Lung (tissue), 12 donors: ENCODE results near the gene ERCC5. TPM values are rescaled to one million over a fixed set of nuclear protein-coding genes. Genes with fewer than 3 reads are reported as not detected.

Experiments used
- ATAC-seq: fragments of 200-7000 bp; cut with Tn5 transposase; one replicate; pipeline ENCODE4 v1.9.1; 2020; ENCODE audit warnings: moderate number of reproducible peaks; ENCODE audit not compliant: insufficient read depth, low FRiP score
- DNase-seq, 3 donors: peaks; one replicate each; pipeline ENCODE4 v3.0.0-alpha.2; 2013 to 2017
- H3K27ac ChIP-seq, 2 donors: one replicate each; pipeline ENCODE4 v1.5.1; 2013; ENCODE audit warnings: mild to moderate bottlenecking in 2 of 2, moderate library complexity in 2 of 2, control low read depth in 1 of 2, inconsistent platforms in 1 of 2, low read depth in 1 of 2, low read length in 1 of 2
- H3K27me3 ChIP-seq, 3 donors: one replicate each; pipeline ENCODE4 v1.5.1; 2013; ENCODE audit warnings: low read length in 2 of 3; ENCODE audit not compliant: control insufficient read depth in 3 of 3, insufficient read depth in 3 of 3
- H3K36me3 ChIP-seq, 4 donors: one replicate each; pipeline ENCODE4 v1.5.1; 2013; ENCODE audit warnings: low read length in 4 of 4, mild to moderate bottlenecking in 1 of 4, moderate library complexity in 1 of 4; ENCODE audit not compliant: control insufficient read depth in 4 of 4, insufficient read depth in 4 of 4
- H3K4me1 ChIP-seq, 5 donors: one replicate each; pipeline ENCODE4 v1.5.1; 2013; ENCODE audit warnings: low read length in 5 of 5, mild to moderate bottlenecking in 2 of 5, moderate library complexity in 1 of 5; ENCODE audit not compliant: control insufficient read depth in 5 of 5, insufficient read depth in 5 of 5
- H3K4me3 ChIP-seq: one replicate; pipeline ENCODE4 v1.5.1; 2013; ENCODE audit warnings: mild to moderate bottlenecking, control low read depth, moderate library complexity
- H3K9ac ChIP-seq, 2 donors: one replicate each; pipeline ENCODE4 v1.5.1; 2013; ENCODE audit warnings: low read length in 2 of 2, control low read depth in 1 of 2; ENCODE audit not compliant: insufficient read depth in 1 of 2
- H3K9me3 ChIP-seq, 4 donors: one replicate each; pipeline ENCODE4 v1.5.1; 2013; ENCODE audit warnings: low read length in 3 of 4, mild to moderate bottlenecking in 1 of 4, moderate library complexity in 1 of 4; ENCODE audit not compliant: control insufficient read depth in 4 of 4, insufficient read depth in 3 of 4
- WGBS, 2 donors: extraction: QIAGEN DNeasy Blood & Tissue Kit; methylation state at CpG; one replicate each; pipeline ENCODE4 v1.1.7; 2013; 5-methylcytosine and 5-hydroxymethylcytosine counted together
- polyA plus RNA-seq, 2 donors: library from polyadenylated mRNA; stranded (reverse); fragments of 200-250 nt; gene quantifications; one replicate each; pipeline ENCODE4 v1.2.1, GENCODE V29; 2013
- total RNA-seq, 2 donors: library from RNA; depleted of rRNA in 1 of 2; stranded (reverse); fragments of >200 nt in 1 of 2; gene quantifications; one replicate each; pipeline ENCODE4 v1.2.1, GENCODE V29; 2014 to 2021
- TF ChIP-seq, protein P1 (sequence below): IDR thresholded peaks from 2 replicates; pipeline ENCODE4 v1.5.1; 2012; ENCODE audit warnings: mild to moderate bottlenecking; ENCODE audit errors: control extremely low read depth, extremely low read depth
- donor health status: control.
- donor health status: control.
- donor health status: Bipolar disorder and iron deficiency.
- donor health status: healthy.
- donor health status: DM: yes; HTN: yes; CAD: no.

The ERCC5 gene
- total and polyA plus RNA-seq, 4 donors, result 23.0 to 81.4 (median 58.0) TPM

DNA sequence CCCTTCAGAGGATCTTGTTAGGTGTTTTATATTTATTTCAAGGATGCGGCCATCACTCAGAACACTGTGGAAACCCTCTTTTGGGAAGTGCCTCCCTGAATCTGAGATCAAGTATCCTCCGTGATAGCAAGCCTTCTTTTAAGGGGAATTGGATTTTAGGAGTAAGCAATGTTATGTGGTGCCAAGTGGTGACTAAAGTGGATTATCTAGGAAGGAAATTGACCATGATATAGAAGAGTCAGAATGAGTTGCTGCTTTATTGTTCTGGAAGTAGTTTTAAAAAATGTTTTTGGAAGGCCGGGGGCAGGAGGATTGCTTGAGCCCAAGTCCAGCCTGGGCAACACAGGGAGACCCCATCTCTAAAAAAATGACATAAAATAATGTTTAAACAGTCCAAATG, 6.7 kb downstream of the ERCC5 start:
- no peak for DNase-seq
- H3K36me3 ChIP-seq, result peaks cover 15 to 36% (median 22%) of the 10 kb centered on the region in 4 donors
- H3K9me3 ChIP-seq, result no peaks in the 10 kb centered on the region
- no peaks in the 10 kb centered on the region for H3K27me3 ChIP-seq
- H3K27ac ChIP-seq, result no peak overlapping the region
- peaks cover 0 to 5% (median 3%) of the 10 kb centered on the region in 5 donors for H3K4me1 ChIP-seq
- no peak overlapping the region for H3K9ac ChIP-seq
- no peak for ATAC-seq
- TF ChIP-seq, protein P1, sequence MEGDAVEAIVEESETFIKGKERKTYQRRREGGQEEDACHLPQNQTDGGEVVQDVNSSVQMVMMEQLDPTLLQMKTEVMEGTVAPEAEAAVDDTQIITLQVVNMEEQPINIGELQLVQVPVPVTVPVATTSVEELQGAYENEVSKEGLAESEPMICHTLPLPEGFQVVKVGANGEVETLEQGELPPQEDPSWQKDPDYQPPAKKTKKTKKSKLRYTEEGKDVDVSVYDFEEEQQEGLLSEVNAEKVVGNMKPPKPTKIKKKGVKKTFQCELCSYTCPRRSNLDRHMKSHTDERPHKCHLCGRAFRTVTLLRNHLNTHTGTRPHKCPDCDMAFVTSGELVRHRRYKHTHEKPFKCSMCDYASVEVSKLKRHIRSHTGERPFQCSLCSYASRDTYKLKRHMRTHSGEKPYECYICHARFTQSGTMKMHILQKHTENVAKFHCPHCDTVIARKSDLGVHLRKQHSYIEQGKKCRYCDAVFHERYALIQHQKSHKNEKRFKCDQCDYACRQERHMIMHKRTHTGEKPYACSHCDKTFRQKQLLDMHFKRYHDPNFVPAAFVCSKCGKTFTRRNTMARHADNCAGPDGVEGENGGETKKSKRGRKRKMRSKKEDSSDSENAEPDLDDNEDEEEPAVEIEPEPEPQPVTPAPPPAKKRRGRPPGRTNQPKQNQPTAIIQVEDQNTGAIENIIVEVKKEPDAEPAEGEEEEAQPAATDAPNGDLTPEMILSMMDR, result no peak
- WGBS, 2 donors, result 95 to 96% methylated on average over 3 of the region's 3 CpGs
- no peak overlapping the region for H3K4me3 ChIP-seq

GRCh38 chr13:102854675-102855074, 8.8 kb downstream of the ERCC5 start:
- no peaks in the 10 kb centered on the region for H3K9me3 ChIP-seq
- TF ChIP-seq, protein P1, result no peak
- WGBS, 2 donors, result 18 to 45% methylated on average over 7 of the region's 7 CpGs
- no peak overlapping the region for H3K4me3 ChIP-seq
- ATAC-seq (no peak), DNase-seq (no peak)
- no peaks in the 10 kb centered on the region for H3K27me3 ChIP-seq
- H3K36me3 ChIP-seq, result peaks cover 18 to 50% (median 37%) of the 10 kb centered on the region in 4 donors
- H3K4me1 ChIP-seq, result no peaks in the 10 kb centered on the region
- H3K27ac ChIP-seq, result no peak overlapping the region
- H3K9ac ChIP-seq, result no peak overlapping the region

DNA sequence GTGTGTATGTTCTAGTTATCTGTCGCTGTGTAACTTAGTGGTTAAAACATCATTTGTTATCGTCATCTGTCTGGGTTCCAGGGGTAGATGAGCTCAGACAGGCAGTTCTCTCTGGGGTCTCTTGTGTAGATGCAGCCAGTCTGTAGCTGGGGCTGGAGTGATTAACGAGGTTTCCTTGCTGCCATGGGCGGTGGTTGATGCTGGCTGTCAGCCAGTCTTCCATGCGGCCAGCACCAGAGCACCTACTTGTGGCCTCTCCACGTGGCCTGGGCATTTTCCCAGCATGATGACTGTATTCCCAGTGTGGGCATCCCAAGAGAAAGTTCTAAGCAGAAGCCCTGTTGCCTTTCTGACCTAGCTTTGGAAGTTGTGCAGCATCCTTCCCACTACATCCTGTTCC, 10.7 kb downstream of the ERCC5 start:
- DNase-seq (no peak), ATAC-seq (no peak)
- Histone ChIP-seq H3K4me1 (no peaks in the 10 kb centered on the region), H3K9ac (no peak overlapping the region), H3K4me3 (no peak overlapping the region), H3K27ac (no peak overlapping the region), H3K27me3 (no peaks in the 10 kb centered on the region), H3K36me3 (peaks cover 24 to 62% (median 44%) of the 10 kb centered on the region in 4 donors), H3K9me3 (no peaks in the 10 kb centered on the region)
- WGBS, 2 donors, result 39 to 59% methylated on average over 6 of the region's 6 CpGs
- TF ChIP-seq, protein P1, result no peak

- ATAC-seq (no peak), DNase-seq (no peak)
- TF ChIP-seq, protein P1, result no peak
- Histone ChIP-seq H3K27ac (no peak overlapping the region), H3K36me3 (peaks cover 37 to 73% (median 58%) of the 10 kb centered on the region in 4 donors), H3K4me1 (no peaks in the 10 kb centered on the region), H3K9ac (no peak overlapping the region), H3K27me3 (no peaks in the 10 kb centered on the region), H3K4me3 (no peak overlapping the region), H3K9me3 (no peaks in the 10 kb centered on the region)
- 93 to 96% methylated on average over 13 of the region's 13 CpGs for WGBS, 2 donors
Observed at GRCh38 chr13:102862624-102863210, 16.9 kb downstream of the ERCC5 start.
